ENCODE results near the gene TBC1D9. TPM values are rescaled to one million over a fixed set of nuclear protein-coding genes. Genes with fewer than 3 reads are reported as not detected.
A peak's percentile ranks its signal among the peaks of the same experiment; 100 is the strongest.

TBC1D9 gene
- total RNA-seq, 1 donor from 2014 or later = 42.6 TPM

DNA sequence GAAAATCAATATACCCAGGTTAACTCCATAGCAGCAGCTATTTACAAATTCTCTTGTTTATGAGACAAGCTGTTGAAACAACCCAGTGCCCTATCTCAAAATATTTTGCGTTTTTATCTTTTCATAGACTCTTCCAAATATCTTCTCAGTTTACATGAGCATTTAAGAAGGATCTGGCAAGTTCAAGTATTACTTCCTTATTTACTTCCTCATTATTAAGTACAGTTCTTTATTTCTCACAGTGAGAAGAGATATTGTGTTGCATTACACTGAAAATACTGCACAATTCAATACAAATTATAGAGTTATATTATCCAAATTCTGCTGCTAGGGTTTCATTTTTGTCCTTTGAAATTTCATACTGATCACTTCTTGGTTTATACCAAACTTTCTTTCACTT lies 143.8 kb downstream of the TBC1D9 start:
- Histone ChIP-seq H3K4me3 (no peak overlapping the region), H3K27ac (no peak overlapping the region), H3K27me3 (ENCODE audit: low read depth) (no peaks in the 10 kb centered on the region), H3K4me1 (no peaks in the 10 kb centered on the region), H3K36me3 (no peaks in the 10 kb centered on the region), H3K9me3 (no peaks in the 10 kb centered on the region)
- ATAC-seq = no peak
- TF ChIP-seq, protein P1, sequence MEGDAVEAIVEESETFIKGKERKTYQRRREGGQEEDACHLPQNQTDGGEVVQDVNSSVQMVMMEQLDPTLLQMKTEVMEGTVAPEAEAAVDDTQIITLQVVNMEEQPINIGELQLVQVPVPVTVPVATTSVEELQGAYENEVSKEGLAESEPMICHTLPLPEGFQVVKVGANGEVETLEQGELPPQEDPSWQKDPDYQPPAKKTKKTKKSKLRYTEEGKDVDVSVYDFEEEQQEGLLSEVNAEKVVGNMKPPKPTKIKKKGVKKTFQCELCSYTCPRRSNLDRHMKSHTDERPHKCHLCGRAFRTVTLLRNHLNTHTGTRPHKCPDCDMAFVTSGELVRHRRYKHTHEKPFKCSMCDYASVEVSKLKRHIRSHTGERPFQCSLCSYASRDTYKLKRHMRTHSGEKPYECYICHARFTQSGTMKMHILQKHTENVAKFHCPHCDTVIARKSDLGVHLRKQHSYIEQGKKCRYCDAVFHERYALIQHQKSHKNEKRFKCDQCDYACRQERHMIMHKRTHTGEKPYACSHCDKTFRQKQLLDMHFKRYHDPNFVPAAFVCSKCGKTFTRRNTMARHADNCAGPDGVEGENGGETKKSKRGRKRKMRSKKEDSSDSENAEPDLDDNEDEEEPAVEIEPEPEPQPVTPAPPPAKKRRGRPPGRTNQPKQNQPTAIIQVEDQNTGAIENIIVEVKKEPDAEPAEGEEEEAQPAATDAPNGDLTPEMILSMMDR (IDR thresholded peaks at IDR 0.05) = no peak
- no peak for DNase-seq
- intact Hi-C loops (cut with DNase I) = no loop called here

DNA sequence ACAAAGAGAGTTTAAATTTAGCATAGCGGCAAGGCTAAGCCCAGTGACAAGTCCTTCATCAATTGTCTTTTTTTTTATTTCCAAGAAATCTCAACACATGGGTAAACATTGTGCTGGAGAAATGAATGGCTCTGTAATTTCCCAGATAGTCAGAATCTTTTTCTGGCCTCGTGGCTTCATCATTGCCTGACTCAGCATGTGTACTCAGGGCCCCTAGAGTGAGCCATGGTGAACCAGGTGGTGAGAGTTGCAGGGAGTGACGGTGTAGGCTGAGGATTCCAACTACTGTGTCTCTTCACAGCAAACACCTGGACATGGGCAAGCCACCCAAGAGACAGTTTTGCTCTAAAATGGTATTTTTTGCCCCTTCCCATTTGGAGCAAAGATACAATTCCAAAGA lies 144.3 kb downstream of the TBC1D9 start:
- intact Hi-C loops (cut with DNase I) = no loop called here
- H3K4me1 ChIP-seq = no peaks in the 10 kb centered on the region
- no peak overlapping the region for H3K27ac ChIP-seq
- ATAC-seq (no peak), DNase-seq (no peak)
- H3K9me3 ChIP-seq = no peaks in the 10 kb centered on the region
- no peaks in the 10 kb centered on the region for H3K27me3 ChIP-seq (ENCODE audit: low read depth)
- TF ChIP-seq, protein P1 (IDR thresholded peaks at IDR 0.05) = no peak
- H3K4me3 ChIP-seq = no peak overlapping the region
- no peaks in the 10 kb centered on the region for H3K36me3 ChIP-seq

DNA sequence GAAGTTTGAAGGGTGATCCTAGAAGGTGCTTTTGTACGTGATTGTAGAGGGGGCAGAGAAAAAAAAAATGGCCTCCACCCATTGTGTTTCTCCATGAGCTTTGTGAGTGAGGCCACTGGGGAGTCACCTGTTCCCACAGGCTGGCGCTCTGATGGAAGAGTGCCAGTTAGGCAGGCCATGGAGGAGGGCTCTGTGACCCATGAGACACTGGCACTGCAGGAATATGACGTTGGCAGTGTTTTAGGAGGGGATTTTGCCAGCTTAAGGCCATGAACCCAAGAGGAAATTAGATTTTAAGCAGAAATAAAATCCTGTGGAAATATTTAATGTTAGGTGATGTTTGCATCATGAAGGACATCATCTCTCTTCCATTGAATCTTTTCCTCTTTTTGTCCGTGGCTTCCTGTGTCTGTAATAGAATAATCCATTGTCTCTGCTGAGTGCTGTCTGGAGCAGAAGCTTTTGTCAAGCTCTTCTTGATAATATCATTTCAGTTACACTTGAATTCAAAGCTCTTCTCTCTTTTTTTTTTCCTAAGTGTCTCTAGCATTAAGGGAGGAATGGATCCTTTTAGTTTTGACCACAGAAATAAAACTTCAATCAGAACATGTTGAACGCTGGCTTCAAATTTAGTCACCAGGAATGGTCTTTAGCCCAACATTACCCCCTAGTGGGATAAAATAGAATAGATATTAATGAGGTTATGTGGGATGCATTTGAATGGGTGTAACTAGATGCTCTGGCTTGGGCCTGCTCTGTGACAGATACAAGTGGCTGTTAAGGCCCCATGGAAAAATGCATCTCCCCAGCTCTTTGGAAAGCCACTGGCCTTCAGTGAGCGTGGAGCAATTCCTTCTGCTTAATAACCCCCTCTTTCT lies 146.4 kb downstream of the TBC1D9 start:
- no peak for DNase-seq
- Histone ChIP-seq H3K4me3 (no peak overlapping the region), H3K27ac (peak overlapping the region; percentile 25), H3K4me1 (no peaks in the 10 kb centered on the region), H3K9me3 (no peaks in the 10 kb centered on the region), H3K36me3 (no peaks in the 10 kb centered on the region), H3K27me3 (ENCODE audit: low read depth) (no peaks in the 10 kb centered on the region)
- TF ChIP-seq, protein P1 (IDR thresholded peaks at IDR 0.05) = peak; percentile 57
- intact Hi-C loops (cut with DNase I) = no loop called here
- peak; percentile 71 to 73 for ATAC-seq

DNA sequence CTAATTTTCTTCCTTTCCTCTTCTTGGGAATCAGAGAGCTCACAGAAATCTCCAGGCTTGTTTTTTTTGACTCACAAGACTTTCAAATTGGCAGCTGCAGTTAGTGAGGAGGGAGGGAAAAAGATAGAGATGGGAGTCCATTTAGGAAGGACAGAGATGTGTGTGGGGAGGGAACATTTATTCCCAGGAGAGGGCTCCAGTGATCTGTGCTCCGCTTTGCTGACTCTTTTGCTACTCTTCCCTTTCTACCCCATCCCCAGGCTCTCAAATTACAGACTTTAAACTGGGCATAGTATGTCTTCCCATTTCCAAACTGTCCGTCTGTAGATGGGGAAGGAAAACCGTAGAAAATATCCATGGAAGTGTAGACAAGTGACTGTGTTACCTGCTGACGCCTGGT lies 148.3 kb downstream of the TBC1D9 start:
- ATAC-seq = no peak
- no peak for DNase-seq
- Histone ChIP-seq H3K4me3 (no peak overlapping the region), H3K4me1 (no peaks in the 10 kb centered on the region), H3K9me3 (no peaks in the 10 kb centered on the region), H3K36me3 (no peaks in the 10 kb centered on the region), H3K27me3 (ENCODE audit: low read depth) (no peaks in the 10 kb centered on the region), H3K27ac (no peak overlapping the region)
- TF ChIP-seq, protein P1 (IDR thresholded peaks at IDR 0.05) = no peak
- intact Hi-C loops (cut with DNase I) = no loop called here

DNA sequence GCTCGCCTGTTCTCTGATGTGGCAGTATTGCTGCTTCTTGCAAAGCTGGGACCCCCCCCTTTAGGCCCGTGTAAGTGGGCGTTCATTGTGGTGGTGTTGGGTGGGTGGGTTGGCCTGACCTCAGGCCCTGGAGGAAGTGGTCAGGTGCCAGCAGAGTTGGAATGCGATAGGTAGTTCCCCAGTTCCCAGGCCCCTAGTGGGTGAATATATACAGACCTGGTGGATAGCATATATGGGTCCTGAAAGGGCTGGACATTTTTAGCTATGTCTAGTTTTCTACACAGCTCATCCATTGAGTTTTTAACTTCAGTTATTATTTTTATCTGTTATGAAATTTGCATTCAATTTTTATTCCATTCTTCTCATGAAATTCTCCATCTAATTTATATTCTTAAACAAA lies 151.6 kb downstream of the TBC1D9 start:
- ATAC-seq = no peak
- no peaks in the 10 kb centered on the region for H3K36me3 ChIP-seq
- H3K9me3 ChIP-seq = no peaks in the 10 kb centered on the region
- H3K27me3 ChIP-seq (ENCODE audit: low read depth) = no peaks in the 10 kb centered on the region
- TF ChIP-seq, protein P1 (IDR thresholded peaks at IDR 0.05) = no peak
- H3K4me1 ChIP-seq = no peaks in the 10 kb centered on the region
- intact Hi-C loops (cut with DNase I) = no loop called here
- DNase-seq = no peak
- H3K27ac ChIP-seq = no peak overlapping the region
- H3K4me3 ChIP-seq = no peak overlapping the region

Measured in lower lobe of right lung (tissue), 2 donors.